ENCODE data around the gene SMCO3.

SMCO3 gene

DNA sequence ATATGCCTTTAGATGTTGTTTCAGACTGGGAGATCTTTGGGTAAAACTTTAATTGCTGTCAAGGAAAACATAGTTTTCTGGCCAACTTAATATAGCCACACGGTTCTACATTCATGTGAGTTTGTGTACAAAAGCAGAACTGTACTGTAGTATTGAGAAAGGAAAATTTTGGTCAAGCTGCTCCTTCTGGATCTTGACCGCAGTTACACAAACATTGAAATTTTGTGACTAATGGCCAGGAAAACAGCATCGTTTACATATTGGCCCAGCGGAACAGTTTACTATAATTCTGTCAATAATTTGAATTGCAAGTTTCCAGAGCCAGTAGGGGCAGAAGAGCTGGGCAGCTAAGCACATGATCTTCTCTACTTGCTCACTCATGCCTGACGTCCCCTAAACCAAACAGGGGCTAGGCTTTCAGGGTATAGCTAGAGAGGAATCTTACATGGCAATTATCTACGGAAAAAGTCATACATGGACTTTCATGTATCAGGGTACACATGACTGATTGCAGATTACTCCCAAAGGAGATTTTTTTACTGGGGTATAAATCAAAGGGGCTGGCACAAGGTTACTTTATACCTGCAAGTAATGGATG, 40.7 kb upstream of the SMCO3 start:
- no peaks in the 10 kb centered on the region for H3K27me3 ChIP-seq (ENCODE audit: low read length)
- H3K9me2 ChIP-seq (replicated peaks; ENCODE audit: insufficient read depth, low read length): no peaks in the 10 kb centered on the region
- peak overlapping the region; percentile 50 for H3K4me2 ChIP-seq (ENCODE audit: low read depth, low read length, poor library complexity, severe bottlenecking)
- H3K9ac ChIP-seq (ENCODE audit: low read length): 0 out of 2 replicates have a peak overlapping the region, but pooled peaks have one; percentile 4
- H2AFZ ChIP-seq (ENCODE audit: low read depth, low read length, severe bottlenecking): no peak overlapping the region
- H3K36me3 ChIP-seq (ENCODE audit: low read length): no peaks in the 10 kb centered on the region
- no peaks in the 10 kb centered on the region for H3K79me2 ChIP-seq (ENCODE audit: insufficient read depth, low read length)
- no peak overlapping the region for H3K4me3 ChIP-seq (ENCODE audit: insufficient read depth, low read length, poor library complexity, severe bottlenecking)
- TF ChIP-seq, protein P1, sequence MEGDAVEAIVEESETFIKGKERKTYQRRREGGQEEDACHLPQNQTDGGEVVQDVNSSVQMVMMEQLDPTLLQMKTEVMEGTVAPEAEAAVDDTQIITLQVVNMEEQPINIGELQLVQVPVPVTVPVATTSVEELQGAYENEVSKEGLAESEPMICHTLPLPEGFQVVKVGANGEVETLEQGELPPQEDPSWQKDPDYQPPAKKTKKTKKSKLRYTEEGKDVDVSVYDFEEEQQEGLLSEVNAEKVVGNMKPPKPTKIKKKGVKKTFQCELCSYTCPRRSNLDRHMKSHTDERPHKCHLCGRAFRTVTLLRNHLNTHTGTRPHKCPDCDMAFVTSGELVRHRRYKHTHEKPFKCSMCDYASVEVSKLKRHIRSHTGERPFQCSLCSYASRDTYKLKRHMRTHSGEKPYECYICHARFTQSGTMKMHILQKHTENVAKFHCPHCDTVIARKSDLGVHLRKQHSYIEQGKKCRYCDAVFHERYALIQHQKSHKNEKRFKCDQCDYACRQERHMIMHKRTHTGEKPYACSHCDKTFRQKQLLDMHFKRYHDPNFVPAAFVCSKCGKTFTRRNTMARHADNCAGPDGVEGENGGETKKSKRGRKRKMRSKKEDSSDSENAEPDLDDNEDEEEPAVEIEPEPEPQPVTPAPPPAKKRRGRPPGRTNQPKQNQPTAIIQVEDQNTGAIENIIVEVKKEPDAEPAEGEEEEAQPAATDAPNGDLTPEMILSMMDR (IDR thresholded peaks at IDR 0.05; ENCODE audit: insufficient read depth, low read length, poor library complexity, severe bottlenecking): no peak
- no peak for TF ChIP-seq EZH2phosphoT487 (conservative IDR thresholded peaks at IDR 0.05; ENCODE audit: low read length)
- H4K20me1 ChIP-seq (ENCODE audit: low read depth, low read length): no peaks in the 10 kb centered on the region
- H3K9me3 ChIP-seq (ENCODE audit: insufficient read depth, low read length): no peaks in the 10 kb centered on the region
- H3F3A ChIP-seq (ENCODE audit: insufficient read depth): no peaks in the 10 kb centered on the region
- H3K27ac ChIP-seq (ENCODE audit: low read depth, low read length): peak overlapping the region; percentile 63

DNA sequence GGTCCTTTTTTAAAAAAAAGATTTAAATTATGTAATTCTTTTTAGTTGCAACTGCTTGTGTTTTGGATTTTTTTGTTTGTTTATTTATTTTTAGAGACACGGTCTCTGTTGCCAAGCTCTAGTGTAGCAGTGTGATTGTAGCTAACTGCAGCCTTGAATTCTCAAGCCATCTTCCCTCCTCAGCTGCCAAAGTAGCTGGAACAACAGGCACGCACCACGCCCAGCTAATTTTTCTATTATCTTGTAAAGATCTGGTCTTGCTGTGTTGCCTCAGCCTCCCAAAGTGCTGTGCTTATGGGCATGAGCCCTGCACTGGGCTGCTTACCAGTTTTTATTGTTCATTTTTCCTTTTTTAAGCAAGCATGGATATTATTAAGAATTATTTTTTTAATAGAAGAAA, 40.0 kb upstream of the SMCO3 start:
- Histone ChIP-seq H2AFZ (ENCODE audit: low read depth, low read length, severe bottlenecking) (no peak overlapping the region), H3K4me3 (ENCODE audit: insufficient read depth, low read length, poor library complexity, severe bottlenecking) (no peak overlapping the region), H3K27ac (ENCODE audit: low read depth, low read length) (no peak overlapping the region), H3K36me3 (ENCODE audit: low read length) (no peaks in the 10 kb centered on the region), H3K9ac (ENCODE audit: low read length) (no peak overlapping the region), H3K9me3 (ENCODE audit: insufficient read depth, low read length) (no peaks in the 10 kb centered on the region), H3K27me3 (ENCODE audit: low read length) (no peaks in the 10 kb centered on the region), H3F3A (ENCODE audit: insufficient read depth) (no peaks in the 10 kb centered on the region), H3K9me2 (replicated peaks; ENCODE audit: insufficient read depth, low read length) (no peaks in the 10 kb centered on the region), H3K79me2 (ENCODE audit: insufficient read depth, low read length) (no peaks in the 10 kb centered on the region), H4K20me1 (ENCODE audit: low read depth, low read length) (no peaks in the 10 kb centered on the region), H3K4me2 (ENCODE audit: low read depth, low read length, poor library complexity, severe bottlenecking) (no peak overlapping the region)
- no peak for TF ChIP-seq EZH2phosphoT487 (conservative IDR thresholded peaks at IDR 0.05; ENCODE audit: low read length)
- TF ChIP-seq, protein P1 (IDR thresholded peaks at IDR 0.05; ENCODE audit: insufficient read depth, low read length, poor library complexity, severe bottlenecking): no peak

DNA sequence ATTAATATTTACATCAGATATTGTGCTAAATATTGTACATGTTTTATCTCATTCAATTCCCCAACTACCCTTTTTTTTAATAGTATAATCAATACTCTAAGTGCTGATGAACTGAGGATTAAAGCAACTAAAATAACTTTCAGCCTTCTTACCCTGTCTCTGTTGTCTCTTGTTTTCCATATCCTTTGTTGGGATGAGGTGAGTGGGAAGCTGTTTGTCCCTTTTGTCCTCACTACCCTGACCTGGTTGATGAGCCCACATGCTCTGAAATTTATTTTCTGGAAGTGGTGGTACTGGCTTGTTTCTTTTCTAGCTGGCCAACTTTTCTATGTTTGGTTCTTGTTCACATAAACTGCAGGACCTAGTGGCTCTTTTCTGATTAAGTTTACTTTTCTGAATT, 38.9 kb upstream of the SMCO3 start:
- no peaks in the 10 kb centered on the region for H3K36me3 ChIP-seq (ENCODE audit: low read length)
- TF ChIP-seq, protein P1 (IDR thresholded peaks at IDR 0.05; ENCODE audit: insufficient read depth, low read length, poor library complexity, severe bottlenecking): no peak
- no peak for TF ChIP-seq EZH2phosphoT487 (conservative IDR thresholded peaks at IDR 0.05; ENCODE audit: low read length)
- no peaks in the 10 kb centered on the region for H4K20me1 ChIP-seq (ENCODE audit: low read depth, low read length)

More for the DNA sequence above, 38.9 kb upstream of the SMCO3 start:
- Histone ChIP-seq H3K9me2 (replicated peaks; ENCODE audit: insufficient read depth, low read length) (no peaks in the 10 kb centered on the region), H3K9me3 (ENCODE audit: insufficient read depth, low read length) (no peaks in the 10 kb centered on the region), H2AFZ (ENCODE audit: low read depth, low read length, severe bottlenecking) (no peak overlapping the region), H3K4me3 (ENCODE audit: insufficient read depth, low read length, poor library complexity, severe bottlenecking) (no peak overlapping the region), H3K9ac (ENCODE audit: low read length) (no peak overlapping the region), H3F3A (ENCODE audit: insufficient read depth) (no peaks in the 10 kb centered on the region), H3K79me2 (ENCODE audit: insufficient read depth, low read length) (no peaks in the 10 kb centered on the region), H3K4me2 (ENCODE audit: low read depth, low read length, poor library complexity, severe bottlenecking) (no peak overlapping the region), H3K27ac (ENCODE audit: low read depth, low read length) (no peak overlapping the region), H3K27me3 (ENCODE audit: low read length) (no peaks in the 10 kb centered on the region)

All from SU-DHL-6 (cell line).